GM21367 (cell line): ENCODE data around the gene ABCA10.

Experiments
- ATAC-seq: cut with Tn5 transposase; IDR thresholded peaks from one replicate; pipeline ENCODE4 v1.9.1; 2021; ENCODE audit not compliant: unreplicated experiment

Gene ABCA10

GRCh38 chr17:69103557-69104233 is 124.9 kb downstream of the ABCA10 start:
- no peak for ATAC-seq

- no peak for ATAC-seq
These were observed 130.0 kb downstream of the ABCA10 start for GRCh38 chr17:69098625-69099024.
